Measurements from ENCODE around the gene FBXO11.

DNA sequence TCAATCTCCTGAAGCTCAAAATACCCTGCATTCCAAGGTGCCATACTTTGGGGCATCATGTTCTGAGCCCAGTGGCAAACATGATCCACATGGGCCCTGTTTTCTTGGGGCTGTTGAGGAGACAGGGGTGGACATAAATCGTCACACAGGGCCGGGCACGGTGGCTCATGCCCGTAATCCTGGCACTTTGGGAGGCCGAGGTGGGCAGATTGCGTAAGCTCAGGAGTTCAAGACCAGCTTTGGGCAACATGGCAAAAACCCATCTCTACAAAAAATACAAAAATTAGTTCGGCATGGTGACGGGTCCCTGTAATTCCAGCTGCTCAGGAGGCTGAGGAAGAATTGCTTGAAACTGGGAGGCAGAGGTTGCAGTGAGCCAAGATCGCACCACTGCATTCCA lies 137.0 kb downstream of the FBXO11 start:
- TF ChIP-seq, protein P1, sequence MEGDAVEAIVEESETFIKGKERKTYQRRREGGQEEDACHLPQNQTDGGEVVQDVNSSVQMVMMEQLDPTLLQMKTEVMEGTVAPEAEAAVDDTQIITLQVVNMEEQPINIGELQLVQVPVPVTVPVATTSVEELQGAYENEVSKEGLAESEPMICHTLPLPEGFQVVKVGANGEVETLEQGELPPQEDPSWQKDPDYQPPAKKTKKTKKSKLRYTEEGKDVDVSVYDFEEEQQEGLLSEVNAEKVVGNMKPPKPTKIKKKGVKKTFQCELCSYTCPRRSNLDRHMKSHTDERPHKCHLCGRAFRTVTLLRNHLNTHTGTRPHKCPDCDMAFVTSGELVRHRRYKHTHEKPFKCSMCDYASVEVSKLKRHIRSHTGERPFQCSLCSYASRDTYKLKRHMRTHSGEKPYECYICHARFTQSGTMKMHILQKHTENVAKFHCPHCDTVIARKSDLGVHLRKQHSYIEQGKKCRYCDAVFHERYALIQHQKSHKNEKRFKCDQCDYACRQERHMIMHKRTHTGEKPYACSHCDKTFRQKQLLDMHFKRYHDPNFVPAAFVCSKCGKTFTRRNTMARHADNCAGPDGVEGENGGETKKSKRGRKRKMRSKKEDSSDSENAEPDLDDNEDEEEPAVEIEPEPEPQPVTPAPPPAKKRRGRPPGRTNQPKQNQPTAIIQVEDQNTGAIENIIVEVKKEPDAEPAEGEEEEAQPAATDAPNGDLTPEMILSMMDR (IDR thresholded peaks at IDR 0.05), result no peak
- TF ChIP-seq POLR2A (IDR thresholded peaks at IDR 0.05), result no peak
